ENCODE data around the gene CXCL9.

- TF ChIP-seq TEAD4 (IDR thresholded peaks at IDR 0.05) (no peak), RAD21 (IDR thresholded peaks at IDR 0.05; ENCODE audit: low read depth) (no peak), FOXM1 (IDR thresholded peaks at IDR 0.05; ENCODE audit: borderline replicate concordance, low read depth) (no peak), CEBPB (IDR thresholded peaks at IDR 0.05) (no peak), EP300 (IDR thresholded peaks at IDR 0.05; ENCODE audit: borderline replicate concordance) (no peak), MAX (IDR thresholded peaks at IDR 0.05) (no peak), USF1 (IDR thresholded peaks at IDR 0.05) (no peak), REST (IDR thresholded peaks at IDR 0.05; ENCODE audit: low read depth) (no peak)
These were observed 6.2 kb upstream of the CXCL9 start for GRCh38 chr4:76013540-76013939.

Measured in Ishikawa (cell line).